HG02943 (cell line): ENCODE results near the gene BEX2.

Source experiments
- ATAC-seq: cut with Tn5 transposase; IDR thresholded peaks from one replicate; pipeline ENCODE4 v1.9.1; 2021; ENCODE audit warnings: mild to moderate bottlenecking, low read depth, moderate library complexity; ENCODE audit not compliant: unreplicated experiment

The BEX2 gene

GRCh38 chrX:103275947-103276567 lies 34.7 kb downstream of the BEX2 start:
- no peak for ATAC-seq

GRCh38 chrX:103274284-103274683 lies 36.5 kb downstream of the BEX2 start:
- ATAC-seq = no peak
